ENCODE data around the gene RNF121.

The RNF121 gene

GRCh38 chr11:72007089-72007476, 78.2 kb downstream of the RNF121 start:
- DNase-seq = no peak

DNA sequence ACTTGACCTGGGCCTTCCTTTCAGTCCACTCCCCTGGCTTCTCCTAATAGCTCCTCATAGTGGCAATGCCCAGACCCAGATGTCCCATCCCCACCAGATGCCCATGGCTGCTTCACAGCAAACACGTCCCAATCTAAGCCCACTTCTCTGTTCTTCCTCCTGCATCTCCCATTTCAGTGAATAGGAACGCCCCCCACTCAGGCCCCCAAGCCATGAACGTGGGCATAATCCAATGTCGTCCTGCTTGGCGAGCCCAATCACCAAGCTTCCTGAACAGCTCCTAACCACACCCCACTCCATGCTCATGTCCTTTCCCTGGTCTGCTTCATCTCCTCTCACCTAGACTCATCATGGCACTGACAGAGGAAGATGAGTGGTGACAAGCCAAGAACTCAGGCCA, 78.7 kb downstream of the RNF121 start:
- DNase-seq = no peak

DNA sequence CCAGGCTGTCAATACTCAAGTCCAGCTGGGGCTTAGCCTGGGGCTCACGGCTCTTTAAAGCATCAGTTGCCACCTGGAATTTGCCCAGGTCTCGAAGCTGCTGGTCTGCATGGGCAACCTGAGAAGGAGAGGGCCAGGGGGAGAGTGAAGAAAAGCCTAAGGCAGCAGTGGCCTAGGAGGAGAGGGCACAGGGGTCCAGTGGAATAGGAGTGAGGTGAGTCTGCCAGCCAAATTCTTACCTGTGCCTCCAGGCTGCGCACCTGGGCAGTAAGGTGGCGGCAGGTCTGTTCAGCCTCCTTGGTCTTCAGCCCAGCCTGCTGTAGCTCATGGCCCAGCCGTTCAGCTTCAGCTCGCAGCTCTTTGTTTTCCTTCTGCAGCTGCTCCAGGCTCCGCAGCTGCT, 79.9 kb downstream of the RNF121 start:
- no peak for DNase-seq

GRCh38 chr11:72009156-72009555, 80.3 kb downstream of the RNF121 start:
- no peak for DNase-seq

GRCh38 chr11:72010529-72011233, 81.8 kb downstream of the RNF121 start:
- no peak for DNase-seq

- no peak for DNase-seq
These were observed 83.3 kb downstream of the RNF121 start for GRCh38 chr11:72012091-72012630.

DNA sequence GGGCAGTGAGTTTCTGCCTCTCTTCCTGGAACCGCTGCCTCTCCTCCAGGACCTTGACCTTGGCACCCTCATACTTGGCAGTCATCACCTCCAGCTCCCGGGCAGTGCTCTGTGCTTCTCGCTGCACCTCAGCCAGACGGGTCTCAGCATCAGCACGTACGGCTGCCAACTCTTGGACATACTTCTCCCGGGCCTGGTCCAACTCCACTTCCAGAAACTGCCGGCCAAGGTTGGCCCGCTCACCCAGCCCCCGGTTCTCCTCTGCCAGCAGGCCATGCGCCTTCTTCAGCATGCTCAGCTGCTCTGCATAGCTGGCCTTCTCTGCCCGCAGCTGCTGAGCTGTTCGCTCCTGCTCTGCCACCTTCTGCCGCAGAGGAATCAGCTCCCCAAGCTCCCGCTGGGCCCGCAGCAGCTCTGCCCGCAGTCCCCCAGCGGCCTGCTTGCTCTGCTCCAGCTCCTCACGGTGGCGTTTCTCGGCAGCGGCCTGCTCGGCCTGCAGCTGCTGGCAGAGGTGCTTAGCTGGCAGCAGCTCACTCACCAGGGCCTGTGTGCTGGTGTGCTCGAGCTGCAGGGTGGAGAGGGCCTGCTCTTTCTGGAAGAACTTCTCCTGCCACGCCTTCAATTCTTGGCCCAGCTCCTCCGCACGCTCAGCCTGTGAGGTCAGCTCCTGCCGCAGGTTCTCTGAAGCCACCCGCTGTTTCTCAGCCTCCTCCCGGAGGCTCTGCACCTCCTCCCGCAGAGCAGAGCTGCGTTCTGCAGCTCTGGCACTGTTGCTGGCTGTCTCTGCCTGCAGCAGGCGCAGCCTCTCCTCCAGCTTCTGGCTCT, 84.3 kb downstream of the RNF121 start:
- no peak for DNase-seq

GRCh38 chr11:72013765-72014711, 85.2 kb downstream of the RNF121 start:
- DNase-seq = no peak

DNA sequence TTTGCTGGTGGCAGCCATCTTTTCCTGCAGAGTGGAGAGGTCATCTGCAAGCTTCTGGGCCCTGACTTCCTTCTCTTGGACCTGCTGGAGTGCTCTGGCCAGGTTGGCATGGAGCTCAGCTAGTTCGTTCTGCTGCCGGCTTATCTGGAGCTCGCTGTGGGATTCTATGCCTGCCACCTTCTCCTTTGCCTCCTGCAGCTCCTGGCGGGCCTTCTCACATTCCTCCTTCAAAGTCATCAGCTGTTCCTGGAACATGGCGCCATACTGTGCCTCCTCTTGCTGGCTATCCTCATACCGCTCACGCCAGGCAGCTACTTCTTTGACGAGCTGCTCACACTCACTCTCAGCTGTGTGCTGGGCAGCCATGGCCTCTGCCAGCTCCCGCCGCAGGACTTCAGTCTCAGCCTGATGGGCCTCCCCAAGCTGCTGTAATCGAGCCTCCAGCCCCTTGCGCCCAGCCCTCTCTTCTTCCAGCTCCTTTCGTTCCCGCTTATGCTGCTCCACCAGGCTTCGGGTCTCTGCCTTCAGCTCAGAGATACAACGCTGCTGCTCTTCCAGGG, 86.0 kb downstream of the RNF121 start:
- no peak for DNase-seq

DNA sequence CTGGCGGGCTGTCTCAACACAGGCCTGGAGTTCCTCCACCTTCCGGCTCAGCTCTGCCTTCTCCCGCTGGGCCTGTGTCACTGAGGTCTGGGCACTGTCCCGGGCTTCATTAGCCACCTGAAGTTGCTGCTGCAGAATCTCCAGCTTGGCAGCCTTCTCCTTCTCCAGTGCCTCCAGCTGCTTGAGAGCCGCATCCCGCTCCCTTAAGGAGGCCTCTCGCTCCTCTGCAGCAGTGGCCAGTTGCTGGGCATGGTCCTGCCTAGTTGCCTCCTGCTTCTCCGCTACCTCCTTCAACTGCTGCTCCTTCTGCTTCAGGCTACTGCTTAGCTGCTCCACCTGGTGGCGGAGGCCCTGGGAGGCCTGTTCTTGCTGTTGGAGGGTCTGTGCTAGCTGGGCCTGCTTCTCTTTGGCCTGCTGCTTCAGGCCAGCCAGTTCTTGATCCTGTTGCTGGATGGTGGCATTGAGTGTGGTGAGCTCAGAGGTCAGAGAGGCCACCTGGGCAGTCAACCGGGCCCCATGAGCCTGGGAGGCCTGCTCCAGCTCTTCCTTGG, 86.7 kb downstream of the RNF121 start:
- DNase-seq = no peak

DNA sequence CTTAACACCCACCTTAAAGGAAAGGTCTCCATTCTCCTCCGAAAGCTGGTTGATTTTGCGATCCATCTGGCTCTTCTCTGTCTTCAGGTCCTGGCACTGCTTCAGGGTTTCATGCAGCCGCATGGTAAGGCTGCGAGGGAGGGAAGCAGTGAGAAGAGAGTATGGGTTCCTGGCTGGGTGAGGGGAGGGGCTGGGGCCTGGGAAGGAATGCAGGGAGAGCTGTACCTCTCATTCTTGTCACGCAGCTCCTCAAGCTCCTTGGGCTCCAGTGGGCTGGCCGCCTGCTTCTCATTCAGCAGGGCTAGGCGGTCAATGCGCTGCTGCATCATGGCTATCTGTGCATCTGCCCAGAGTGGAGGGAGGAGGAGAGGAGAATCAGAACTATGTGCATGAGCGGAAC, 89.3 kb downstream of the RNF121 start:
- DNase-seq = no peak

DNA sequence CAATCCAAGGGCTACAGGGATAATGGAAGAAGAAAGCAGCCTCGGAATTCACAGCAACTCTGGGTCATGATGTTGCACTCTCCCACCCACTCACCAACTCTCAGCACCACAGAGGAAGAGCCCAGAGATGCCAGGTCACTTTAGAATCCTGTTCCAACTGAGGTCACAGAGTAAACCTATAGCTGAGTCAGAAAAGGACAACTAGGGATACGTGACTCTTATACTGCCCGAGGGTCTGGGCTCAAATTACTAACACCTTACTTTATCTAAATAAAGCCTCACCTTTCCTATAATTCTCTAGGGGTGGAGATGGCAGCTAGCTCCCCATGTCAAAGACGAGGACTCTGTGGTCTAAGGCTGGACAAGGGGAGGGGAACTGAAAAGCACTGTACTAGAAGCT, 94.5 kb downstream of the RNF121 start:
- DNase-seq = no peak

DNA sequence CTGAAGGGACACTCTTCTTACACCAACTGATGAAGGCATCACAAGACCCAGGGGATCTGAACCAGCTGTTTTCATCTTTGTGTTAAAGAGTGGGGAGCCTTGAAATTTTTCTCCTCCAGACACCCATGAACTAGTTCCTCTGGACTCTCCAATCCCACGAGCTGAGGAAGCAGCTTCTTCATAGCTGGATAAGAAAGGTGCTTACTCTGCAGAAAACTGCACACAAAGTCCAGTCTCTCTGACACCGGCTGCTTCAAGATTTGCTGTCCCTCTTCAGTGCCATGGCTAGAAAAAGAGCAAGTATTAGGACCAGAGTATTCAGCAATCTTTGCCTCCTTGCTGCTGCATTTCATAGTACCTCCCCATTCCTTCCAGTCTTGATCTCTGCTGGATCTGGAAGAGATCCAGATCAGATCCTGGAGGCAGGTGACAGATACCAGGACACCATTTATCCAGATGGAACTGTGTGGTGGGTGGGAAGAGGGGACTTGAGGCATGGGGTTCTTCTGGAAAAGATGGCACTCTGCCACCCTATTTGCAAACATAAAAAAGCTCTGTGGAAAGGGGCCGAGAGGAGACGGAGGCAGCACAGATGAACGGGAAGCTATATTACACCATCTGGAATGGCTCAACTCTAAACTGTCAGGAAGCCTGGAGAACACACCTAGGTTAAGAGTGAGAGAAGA, 95.4 kb downstream of the RNF121 start:
- DNase-seq = no peak

DNA sequence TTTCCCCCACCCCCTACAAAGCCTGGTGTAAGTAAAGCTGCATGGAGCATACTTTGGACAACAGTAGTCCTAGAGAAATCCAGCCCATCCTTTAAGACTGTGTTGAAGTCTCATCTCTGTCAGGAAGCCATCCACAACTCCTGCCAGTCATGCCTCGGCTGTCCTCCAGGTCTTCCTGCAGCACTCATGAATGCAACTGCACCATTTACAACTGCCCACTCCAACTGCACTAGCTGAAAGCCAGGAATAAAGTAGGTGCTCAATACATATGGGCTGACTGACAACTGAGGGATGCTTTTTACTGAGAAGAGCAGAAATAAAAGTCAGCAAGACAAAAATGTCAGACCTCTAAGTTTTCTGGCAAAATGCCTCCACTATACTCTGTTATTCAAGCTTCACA, 97.2 kb downstream of the RNF121 start:
- DNase-seq = no peak

DNA sequence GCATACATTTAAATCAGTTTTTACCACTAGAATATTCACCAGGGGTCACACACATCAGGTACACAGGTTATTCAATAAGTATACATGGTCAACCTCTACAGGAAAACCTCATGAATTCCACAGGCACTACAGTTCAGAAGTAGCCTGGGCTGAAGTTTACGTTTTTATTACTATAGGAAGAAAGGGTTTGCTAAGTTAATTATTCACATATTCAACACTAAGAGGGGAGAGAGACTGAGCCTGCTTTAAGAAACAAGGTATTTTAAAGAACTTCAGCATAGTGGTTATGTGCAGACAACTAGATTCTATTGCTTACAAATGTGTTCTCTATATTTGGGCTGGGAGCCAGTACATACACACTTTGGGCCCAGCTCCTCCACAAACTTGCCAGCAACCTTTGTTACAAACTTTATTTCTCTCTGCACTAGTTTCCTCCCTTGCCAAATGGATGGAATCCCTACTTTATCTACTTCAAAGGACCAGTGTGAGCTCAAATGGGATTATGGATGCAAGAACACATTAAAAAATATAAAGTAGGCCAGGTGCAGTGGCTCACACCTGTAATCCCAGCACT, 101.7 kb downstream of the RNF121 start:
- DNase-seq = no peak

DNA sequence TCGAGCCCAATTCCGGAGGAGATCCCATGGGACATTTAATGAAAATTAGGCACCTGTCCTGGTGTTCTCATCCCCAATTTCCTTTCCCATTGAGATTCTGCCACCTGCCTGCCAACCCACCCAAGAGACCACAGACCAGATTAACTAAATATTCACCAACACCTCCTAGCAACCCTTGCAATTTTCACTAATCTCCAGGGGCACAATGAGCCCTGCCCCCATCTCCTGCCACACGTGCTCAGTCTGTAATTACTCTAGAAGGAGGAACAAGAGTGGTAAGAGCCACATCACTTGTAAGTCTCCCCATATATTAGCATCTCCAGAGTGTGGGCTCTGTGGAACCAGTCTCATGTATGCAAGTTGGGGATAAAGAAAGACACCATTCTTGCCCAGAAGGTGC, 107.8 kb downstream of the RNF121 start:
- DNase-seq = no peak

DNA sequence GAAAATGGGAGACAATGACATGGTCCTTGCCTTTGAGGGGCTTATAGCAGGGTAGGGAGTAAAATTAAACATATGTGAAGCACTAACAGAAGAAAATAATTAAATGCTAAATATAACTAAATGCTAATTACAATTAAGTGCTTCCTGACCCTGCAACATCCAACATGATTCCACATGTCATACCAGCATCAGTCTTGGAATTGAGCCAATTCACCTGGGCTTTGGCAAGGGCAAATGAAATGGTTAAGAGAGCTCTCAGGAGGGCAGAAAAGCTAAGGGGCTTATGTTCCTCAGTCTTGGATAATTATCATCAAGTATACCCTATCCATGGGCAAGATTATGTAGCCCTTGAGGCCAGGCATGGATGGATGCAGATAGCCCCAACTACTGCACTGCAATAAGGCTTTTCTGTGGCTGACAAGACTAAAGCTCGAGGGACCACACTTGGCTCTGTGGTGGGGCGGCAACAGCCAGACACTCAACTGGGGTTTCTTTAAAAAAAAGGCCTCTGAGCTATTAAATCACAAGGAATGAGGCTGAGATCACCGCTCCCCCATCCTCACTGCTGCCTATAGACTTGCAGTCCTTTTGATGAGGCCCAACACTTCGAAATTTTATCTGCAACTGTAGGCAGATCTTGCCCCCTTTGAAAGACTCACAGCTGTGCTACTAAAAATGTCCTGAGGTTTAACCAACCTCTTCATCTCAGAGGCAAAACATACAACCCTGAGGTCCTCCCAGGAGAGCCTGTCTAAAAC, 108.9 kb downstream of the RNF121 start:
- no peak for DNase-seq

- DNase-seq = no peak
These were observed 109.6 kb downstream of the RNF121 start for GRCh38 chr11:72038491-72038890.

- no peak for DNase-seq
These were observed 110.4 kb downstream of the RNF121 start for GRCh38 chr11:72039031-72039855.

Measured in CD4-positive, alpha-beta T cell treated with Interleukin-10 for 1 hour (primary cell).